GM12891 (cell line): Measurements from ENCODE around the gene TMEM63B.

Source experiments
- DNase-seq: peaks from one replicate; pipeline ENCODE4 v3.0.0; 2011; ENCODE audit warnings: low spot score; ENCODE audit not compliant: insufficient read length
- FAIRE-seq: peaks from 2 replicates; lab custom pipeline; 2011; peaks lifted over from hg19 to GRCh38; lab: Jason Lieb, UNC
- PAX5 ChIP-seq: IDR thresholded peaks from 2 replicates; pipeline ENCODE4 v1.6.1; 2011; ENCODE audit warnings: low read length, moderate library complexity, mild to moderate bottlenecking; ENCODE audit not compliant: insufficient read depth, severe bottlenecking
- POLR2A ChIP-seq: IDR thresholded peaks from 2 replicates; pipeline ENCODE4 v1.6.1; 2011; ENCODE audit warnings: low read depth, low read length, control low read depth
- POLR2AphosphoS5 ChIP-seq: IDR thresholded peaks from 2 replicates; pipeline ENCODE4 v1.6.1; 2011; ENCODE audit warnings: low read depth, low read length, control low read depth
- POU2F2 ChIP-seq: IDR thresholded peaks from 2 replicates; pipeline ENCODE4 v1.6.1; 2011; ENCODE audit warnings: low read depth, mild to moderate bottlenecking, control low read depth, low read length, moderate library complexity
- SPI1 ChIP-seq: IDR thresholded peaks from 2 replicates; pipeline ENCODE4 v1.6.1; 2011; ENCODE audit warnings: low read depth, low read length, control low read depth
- TAF1 ChIP-seq: IDR thresholded peaks from 2 replicates; pipeline ENCODE4 v1.6.1; 2011; ENCODE audit warnings: low read depth, low read length, control low read depth

TMEM63B gene

GRCh38 chr6:44166591-44167184 lies 39.3 kb downstream of the TMEM63B start:
- no peak for TF ChIP-seq POLR2AphosphoS5
- no peak for TF ChIP-seq SPI1
- no peak for TF ChIP-seq PAX5
- DNase-seq, result no peak
- no peak for FAIRE-seq

- TF ChIP-seq TAF1, result no peak
- no peak for TF ChIP-seq PAX5
- no peak for TF ChIP-seq POLR2AphosphoS5
- no peak for TF ChIP-seq POU2F2
- TF ChIP-seq POLR2A, result no peak
- no peak for TF ChIP-seq SPI1
- FAIRE-seq, result no peak
- DNase-seq, result no peak
These were observed 40.2 kb downstream of the TMEM63B start for GRCh38 chr6:44167567-44167966.

- DNase-seq (no peak), FAIRE-seq (no peak)
- TF ChIP-seq POLR2A, result no peak
- no peak for TF ChIP-seq TAF1
- no peak for TF ChIP-seq PAX5
- TF ChIP-seq SPI1, result no peak
- TF ChIP-seq POLR2AphosphoS5, result no peak
- no peak for TF ChIP-seq POU2F2
These were observed 41.8 kb downstream of the TMEM63B start for GRCh38 chr6:44169154-44169553.

- TF ChIP-seq POU2F2, result no peak
- TF ChIP-seq TAF1, result no peak
- TF ChIP-seq SPI1, result no peak
- TF ChIP-seq POLR2AphosphoS5, result no peak
- no peak for TF ChIP-seq POLR2A
- TF ChIP-seq PAX5, result no peak
- no peak for DNase-seq
- FAIRE-seq, result no peak
These were observed 42.7 kb downstream of the TMEM63B start for GRCh38 chr6:44169886-44170570.

- no peak for DNase-seq
- TF ChIP-seq PAX5 (no peak), POLR2A (no peak), SPI1 (no peak), TAF1 (no peak), POU2F2 (no peak), POLR2AphosphoS5 (no peak)
- no peak for FAIRE-seq
These were observed 44.7 kb downstream of the TMEM63B start for GRCh38 chr6:44171899-44172546.

GRCh38 chr6:44172731-44173500 lies 45.6 kb downstream of the TMEM63B start:
- peak; percentile 78 for FAIRE-seq
- DNase-seq, result peak; percentile 76
- no peak for TF ChIP-seq TAF1

- DNase-seq, result no peak
- TF ChIP-seq POU2F2 (no peak), TAF1 (no peak), POLR2AphosphoS5 (no peak), POLR2A (no peak), SPI1 (no peak), PAX5 (no peak)
- peak; percentile 35 for FAIRE-seq
These were observed 48.9 kb downstream of the TMEM63B start for GRCh38 chr6:44176130-44176761.

- peak; percentile 82 for FAIRE-seq
- TF ChIP-seq POU2F2, result no peak
- 0 out of 2 replicates have a peak, but pooled peaks have one; percentile 47 for TF ChIP-seq SPI1
- no peak for TF ChIP-seq PAX5
- no peak for TF ChIP-seq POLR2AphosphoS5
- DNase-seq, result peak; percentile 53
These were observed 49.6 kb downstream of the TMEM63B start for GRCh38 chr6:44176762-44177509.
